ENCODE measurements around the gene CHD9.
"Not testable (repeated sequence)": the region's sequence is repeated elsewhere in the genome, so short reads cannot be mapped to it uniquely, and the experiment has no call there.

CHD9 gene

DNA sequence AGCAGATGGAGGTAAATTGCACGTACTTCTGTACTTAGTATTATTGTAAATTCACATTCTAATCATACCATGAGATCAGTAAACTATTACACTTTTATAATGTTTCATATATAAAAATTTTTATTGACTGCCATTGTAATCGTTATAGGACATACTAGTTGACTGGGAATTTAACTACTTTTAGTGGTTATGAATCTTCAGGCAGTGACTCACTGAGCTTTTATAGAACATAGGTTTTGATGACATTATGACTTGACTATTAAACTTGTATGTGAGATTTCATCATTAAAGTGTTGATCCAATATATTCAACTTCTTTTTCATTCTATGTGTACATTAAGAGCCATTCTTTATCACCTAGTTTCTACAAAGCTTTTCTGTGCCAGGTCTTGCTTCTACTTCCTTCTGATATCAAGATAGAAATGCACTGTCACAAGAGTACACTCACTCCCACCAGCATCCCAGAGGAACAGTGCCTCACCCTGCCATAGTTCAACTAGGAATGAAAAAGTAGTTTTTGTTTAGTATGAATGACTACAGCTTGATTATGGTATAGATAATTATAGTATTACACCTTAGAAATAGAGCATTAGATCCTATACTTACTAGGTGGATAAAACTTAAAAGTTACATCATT is 237.1 kb downstream of the CHD9 start:
- DNase-seq, result no peak

GRCh38 chr16:53297477-53297876 is 242.7 kb downstream of the CHD9 start:
- DNase-seq, result no peak

GRCh38 chr16:53304334-53304733 is 249.5 kb downstream of the CHD9 start:
- DNase-seq, result no peak

DNA sequence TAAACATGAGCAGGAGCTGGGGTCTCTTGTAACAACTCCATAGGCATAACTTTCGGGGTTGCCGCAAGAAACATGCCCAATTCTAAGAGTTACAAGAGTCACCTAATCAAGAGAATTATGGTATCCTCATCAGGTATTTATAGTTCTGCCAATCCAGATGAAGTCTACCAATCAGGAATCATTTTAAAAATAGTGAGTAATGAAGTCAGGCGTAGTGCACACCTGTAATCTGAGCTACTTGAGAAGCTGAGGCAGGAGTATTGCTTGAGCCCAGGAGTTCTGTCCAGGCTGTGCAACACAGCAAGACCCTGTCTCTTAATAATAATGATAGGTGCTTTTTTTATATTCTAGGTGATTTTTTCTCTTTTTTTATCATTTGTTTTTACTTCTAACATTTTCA is 251.0 kb downstream of the CHD9 start:
- DNase-seq, result no peak

GRCh38 chr16:53309457-53309856 is 254.7 kb downstream of the CHD9 start:
- DNase-seq, result no peak

GRCh38 chr16:53320992-53321391 is 266.2 kb downstream of the CHD9 start:
- no peak for DNase-seq

GRCh38 chr16:53323924-53324323 is 269.1 kb downstream of the CHD9 start:
- DNase-seq, result no peak

DNA sequence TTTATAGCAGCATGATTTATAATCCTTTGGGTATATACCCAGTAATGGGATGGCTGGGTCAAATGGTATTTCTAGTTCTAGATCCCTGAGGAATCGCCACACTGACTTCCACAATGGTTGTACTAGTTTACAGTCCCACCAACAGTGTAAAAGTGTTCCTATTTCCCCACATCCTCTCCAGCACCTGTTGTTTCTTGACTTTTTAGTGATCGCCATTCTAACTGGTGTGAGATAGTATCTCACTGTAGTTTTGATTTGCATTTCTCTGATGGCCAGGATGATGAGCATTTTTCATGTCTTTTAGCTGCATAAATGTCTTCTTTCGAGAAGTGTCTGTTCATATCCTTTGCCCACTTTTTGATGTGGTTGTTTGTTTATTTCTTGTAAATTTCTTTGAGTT is 276.2 kb downstream of the CHD9 start:
- DNase-seq, result not testable (repeated sequence)

DNA sequence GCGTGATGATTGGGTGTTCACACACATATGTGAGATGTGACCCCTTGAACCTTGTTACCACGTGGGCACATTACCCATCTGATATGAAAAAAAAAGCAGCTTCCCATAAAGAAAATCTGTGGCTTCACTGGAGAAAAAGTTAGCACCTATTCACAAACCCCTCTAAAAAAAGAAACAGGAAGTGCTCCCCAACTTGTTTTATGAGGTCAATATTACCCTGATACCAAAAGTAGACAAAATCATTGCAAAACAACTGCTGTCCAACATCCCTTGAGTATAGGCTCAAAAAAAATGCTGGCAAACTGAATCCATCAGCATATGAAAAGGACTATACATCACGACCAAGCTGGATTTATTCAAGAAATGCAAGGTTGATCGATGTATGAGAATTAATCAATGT is 279.8 kb downstream of the CHD9 start:
- no peak for DNase-seq

DNA sequence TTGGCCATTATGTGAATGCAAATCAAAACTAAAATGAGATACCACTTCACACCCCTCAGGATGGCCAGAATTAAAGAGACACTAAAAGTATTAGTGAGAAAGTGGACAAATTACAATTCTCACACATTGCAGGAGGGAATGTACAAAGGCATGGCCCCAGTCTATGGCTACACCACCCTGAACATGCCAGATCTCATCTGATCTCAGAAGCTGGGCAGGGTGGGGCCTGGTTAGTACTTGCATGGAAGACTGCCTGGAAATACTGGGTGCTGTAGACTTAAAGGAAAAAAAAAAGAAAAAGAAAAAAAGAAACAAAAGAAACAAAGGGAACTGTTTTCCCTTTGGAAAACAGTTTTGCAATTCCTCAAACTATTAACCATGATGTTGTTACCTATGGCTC is 282.5 kb downstream of the CHD9 start:
- DNase-seq, result no peak

- no peak for DNase-seq
Observed at GRCh38 chr16:53341792-53342191, 287.0 kb downstream of the CHD9 start.

DNA sequence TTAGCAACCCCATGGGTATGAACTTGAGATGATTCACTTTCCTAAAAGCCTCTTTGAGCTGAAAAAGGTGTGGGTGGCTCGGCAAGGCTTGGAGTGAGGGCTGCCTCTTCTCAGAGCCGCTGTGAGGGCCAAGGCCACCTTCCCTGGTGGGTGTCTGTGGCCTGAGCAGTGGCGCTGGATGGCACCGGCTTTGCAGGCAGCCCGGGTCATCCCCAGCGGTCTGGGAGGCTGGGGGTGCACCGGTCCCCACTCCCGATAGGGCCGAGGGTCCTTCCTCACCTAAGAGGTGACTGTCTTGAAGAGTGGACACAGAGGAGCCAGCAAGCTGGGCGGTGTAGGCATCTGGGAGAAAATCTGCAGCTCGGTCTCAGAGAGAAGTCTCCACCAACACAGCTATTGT is 300.3 kb downstream of the CHD9 start:
- no peak for DNase-seq

GRCh38 chr16:53356478-53357207 is 301.9 kb downstream of the CHD9 start:
- no peak for DNase-seq

- DNase-seq, result no peak
Observed at GRCh38 chr16:53357208-53357586, 302.4 kb downstream of the CHD9 start.

DNA sequence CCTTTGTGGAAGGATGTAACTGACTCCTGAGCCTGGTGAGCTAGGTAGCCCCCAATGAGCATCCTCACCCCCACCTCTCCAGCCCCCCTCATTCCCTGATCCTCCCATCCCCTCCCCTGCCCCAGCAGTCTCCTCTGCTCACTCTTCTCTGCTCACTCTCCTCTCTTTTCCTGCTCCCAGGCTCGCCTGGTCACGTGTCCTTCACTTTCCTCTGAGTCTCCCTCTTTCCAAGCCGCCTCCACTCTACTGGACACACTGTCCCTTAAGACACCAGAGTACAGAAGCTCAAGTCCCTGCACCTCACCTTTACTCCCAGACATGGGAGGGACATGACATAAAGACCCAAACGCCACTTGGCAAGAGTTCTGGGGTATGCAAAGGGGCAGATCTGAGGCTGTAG is 303.2 kb downstream of the CHD9 start:
- DNase-seq, result no peak

- DNase-seq, result no peak
Observed at GRCh38 chr16:53358884-53359283, 304.1 kb downstream of the CHD9 start.

DNA sequence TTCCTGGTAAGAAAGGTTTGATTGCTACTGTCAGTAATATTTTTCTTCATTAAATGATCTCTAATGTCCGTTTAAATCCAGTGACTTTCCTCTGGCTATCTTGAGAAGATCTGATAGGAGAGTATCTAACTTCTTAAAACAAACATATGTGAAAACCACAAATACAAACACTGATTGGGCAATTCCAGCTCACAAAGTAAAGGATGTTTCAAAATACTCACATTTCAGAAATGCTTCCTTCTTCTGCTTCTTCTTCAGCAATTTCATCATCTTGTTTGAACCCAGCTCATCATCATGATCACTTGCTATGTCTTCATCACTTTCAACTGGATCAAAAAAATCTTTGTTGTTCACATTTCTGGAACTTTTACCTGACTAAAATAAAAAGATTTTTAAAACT is 315.1 kb downstream of the CHD9 start:
- DNase-seq, result no peak

DNA sequence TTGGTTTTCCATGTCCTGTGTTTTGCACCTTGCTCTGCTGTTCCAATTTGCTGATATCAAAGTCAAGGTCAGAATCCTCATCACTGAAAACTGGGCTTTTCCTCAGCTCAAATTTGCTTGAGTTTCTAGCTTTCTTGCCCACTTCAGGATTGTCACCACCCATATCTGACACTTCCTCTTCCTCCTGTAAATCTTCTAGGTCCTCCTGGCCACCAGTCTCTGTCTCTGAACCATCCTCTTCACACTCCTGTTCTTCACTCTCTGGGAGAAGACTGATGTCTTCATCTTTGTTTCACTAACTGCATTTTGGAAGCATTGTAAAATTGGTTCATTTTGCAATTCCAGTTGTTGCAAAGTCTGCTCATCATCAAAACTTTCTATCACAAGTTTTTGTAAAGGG is 316.0 kb downstream of the CHD9 start:
- DNase-seq, result no peak

DNA sequence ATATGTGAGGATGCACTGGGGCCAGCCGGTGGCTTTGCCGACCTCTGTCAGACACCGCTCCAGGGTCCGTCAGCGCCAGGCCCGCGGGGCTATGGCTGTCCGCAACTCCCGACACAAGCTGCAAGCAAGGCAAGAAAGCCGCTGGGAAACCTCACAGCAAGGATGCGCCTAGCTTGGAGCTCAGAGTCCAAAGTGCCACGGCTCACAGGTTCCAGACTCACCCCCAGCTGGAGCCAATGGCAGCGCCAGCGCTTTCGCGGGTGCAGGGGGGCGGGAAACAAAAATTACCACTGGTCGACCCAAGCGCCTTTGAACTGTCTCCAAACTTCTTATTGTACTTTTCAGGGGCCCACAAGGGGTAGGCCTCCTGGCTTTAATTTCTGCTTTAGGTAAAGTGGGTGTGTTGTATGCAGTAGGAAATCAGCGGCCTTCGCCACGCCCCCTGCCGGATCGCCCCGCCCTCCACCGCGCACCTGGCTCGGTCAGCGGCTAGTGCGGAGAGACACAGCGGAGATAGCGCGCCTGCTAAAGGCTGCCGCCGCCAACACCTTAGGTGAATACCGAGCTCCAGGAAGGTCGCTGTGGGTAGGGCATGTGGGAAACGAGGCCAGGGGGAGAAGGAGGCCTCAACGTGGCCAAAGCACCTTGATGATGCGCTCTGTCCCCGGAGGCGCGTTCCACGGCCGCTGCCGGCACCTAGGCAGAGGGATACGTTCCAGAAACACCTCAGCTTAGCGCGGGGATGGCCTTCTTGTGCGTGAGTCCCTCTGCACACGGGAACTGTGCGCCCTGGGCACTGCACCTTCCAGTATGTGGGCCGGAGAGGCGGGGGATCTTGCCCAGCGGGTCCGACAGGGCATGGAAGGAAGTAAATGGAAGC is 318.4 kb downstream of the CHD9 start:
- DNase-seq, result no peak

- DNase-seq, result no peak
Observed at GRCh38 chr16:53374800-53375199, 320.0 kb downstream of the CHD9 start.

DNA sequence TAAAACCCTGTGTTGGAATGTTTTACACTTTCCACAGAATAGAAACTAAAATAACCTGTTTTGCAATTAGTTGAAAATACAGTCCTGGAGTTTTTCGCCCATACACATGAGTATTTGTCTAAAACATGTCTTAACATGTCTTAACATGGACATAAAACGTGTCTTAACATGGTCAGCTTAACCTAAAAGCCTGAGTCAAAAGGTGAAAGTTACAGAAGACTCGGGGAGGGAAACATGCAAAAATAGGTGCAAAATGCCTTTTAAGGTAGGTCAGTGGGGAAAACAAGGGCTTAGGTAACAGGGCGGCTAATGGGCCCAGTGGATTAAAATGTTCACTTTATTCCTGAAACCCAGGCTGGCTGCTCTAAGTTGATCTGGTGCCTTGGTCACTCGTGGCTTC is 323.3 kb downstream of the CHD9 start:
- no peak for DNase-seq

Data from femur (tissue), 1 donor.